Smooth muscle cell (in vitro differentiated cells): ENCODE results near the gene CCDC169. TPM values are rescaled to one million over a fixed set of nuclear protein-coding genes. Genes with fewer than 3 reads are reported as not detected.
"Not testable (repeated sequence)": the region's sequence is repeated elsewhere in the genome, so short reads cannot be mapped to it uniquely, and the experiment has no call there.

Experiments used
- DNase-seq: peaks from one replicate; lab custom pipeline; 2025; ENCODE audit not compliant: unreplicated experiment; lab: John Stamatoyannopoulos, UW
- H2AFZ ChIP-seq: fragments of 200-600 bp; sonication (generic); 2 replicates; pipeline ENCODE4 v1.6.0; 2016; ENCODE audit warnings: antibody characterized with exemption, low read depth, mild to moderate bottlenecking
- H3F3A ChIP-seq: fragments of 200-600 bp; sonication (generic); 2 replicates; pipeline ENCODE4 v1.6.0; 2017; ENCODE audit warnings: antibody characterized with exemption, low read depth
- H3K27ac ChIP-seq: fragments of 200-600 bp; sonication (generic); 2 replicates; pipeline ENCODE4 v1.5.1; 2016; ENCODE audit warnings: low read depth, mild to moderate bottlenecking
- H3K27me3 ChIP-seq: fragments of 200-600 bp; sonication (generic); 2 replicates; pipeline ENCODE4 v1.6.1; 2016; ENCODE audit warnings: low read depth, mild to moderate bottlenecking
- H3K36me3 ChIP-seq: fragments of 200-600 bp; sonication (generic); 2 replicates; pipeline ENCODE4 v1.5.1; 2016; ENCODE audit warnings: low read depth
- H3K4me1 ChIP-seq: fragments of 200-600 bp; sonication (generic); 2 replicates; pipeline ENCODE4 v1.5.1; 2016; ENCODE audit warnings: low read depth
- H3K4me2 ChIP-seq: fragments of 200-600 bp; sonication (generic); 2 replicates; pipeline ENCODE4 v1.6.0; 2016; ENCODE audit warnings: mild to moderate bottlenecking
- H3K4me3 ChIP-seq: fragments of 200-600 bp; sonication (generic); 2 replicates; pipeline ENCODE4 v1.5.1; 2016; ENCODE audit warnings: mild to moderate bottlenecking
- H3K79me2 ChIP-seq: fragments of 200-600 bp; sonication (generic); 2 replicates; pipeline ENCODE4 v1.6.0; 2016; ENCODE audit warnings: low read depth, mild to moderate bottlenecking
- H3K9ac ChIP-seq: fragments of 200-600 bp; sonication (generic); 2 replicates; pipeline ENCODE4 v1.6.0; 2016; ENCODE audit warnings: low read depth
- H3K9me3 ChIP-seq: fragments of 200-600 bp; sonication (generic); replicated peaks from 2 replicates; pipeline ENCODE4 v1.5.1; 2016; ENCODE audit warnings: low read depth
- H4K20me1 ChIP-seq: fragments of 200-600 bp; sonication (generic); 2 replicates; pipeline ENCODE4 v1.6.0; 2016; ENCODE audit warnings: low read depth
- WGBS: methylation state at CpG from one replicate; pipeline ENCODE4 v1.1.7; 2016; ENCODE audit warnings: low lambda C conversion rate; 5-methylcytosine and 5-hydroxymethylcytosine counted together
- polyA plus RNA-seq: library from polyadenylated mRNA; unstranded; fragments of >200 nt; fragmentation: Nextera tagmentation; extraction: Ambion mirVana; gene quantifications from 2 replicates; pipeline ENCODE4 v1.2.1, GENCODE V29; 2016
- total RNA-seq: library from RNA; depleted of rRNA; stranded (reverse); fragments of >200 nt; gene quantifications from 2 replicates; pipeline ENCODE4 v1.2.3, GENCODE V29; 2014
- TF ChIP-seq, protein P1 (sequence below): fragments of 200-600 bp; sonication (generic); IDR thresholded peaks from 2 replicates; pipeline ENCODE4 v1.5.1; 2017; ENCODE audit warnings: borderline replicate concordance, mild to moderate bottlenecking, antibody characterized with exemption; ENCODE audit not compliant: insufficient read depth, poor library complexity, severe bottlenecking

CCDC169 gene
- total and polyA plus RNA-seq, 2 experiments from 2014 or later = 1.1 to 1.5 TPM

DNA sequence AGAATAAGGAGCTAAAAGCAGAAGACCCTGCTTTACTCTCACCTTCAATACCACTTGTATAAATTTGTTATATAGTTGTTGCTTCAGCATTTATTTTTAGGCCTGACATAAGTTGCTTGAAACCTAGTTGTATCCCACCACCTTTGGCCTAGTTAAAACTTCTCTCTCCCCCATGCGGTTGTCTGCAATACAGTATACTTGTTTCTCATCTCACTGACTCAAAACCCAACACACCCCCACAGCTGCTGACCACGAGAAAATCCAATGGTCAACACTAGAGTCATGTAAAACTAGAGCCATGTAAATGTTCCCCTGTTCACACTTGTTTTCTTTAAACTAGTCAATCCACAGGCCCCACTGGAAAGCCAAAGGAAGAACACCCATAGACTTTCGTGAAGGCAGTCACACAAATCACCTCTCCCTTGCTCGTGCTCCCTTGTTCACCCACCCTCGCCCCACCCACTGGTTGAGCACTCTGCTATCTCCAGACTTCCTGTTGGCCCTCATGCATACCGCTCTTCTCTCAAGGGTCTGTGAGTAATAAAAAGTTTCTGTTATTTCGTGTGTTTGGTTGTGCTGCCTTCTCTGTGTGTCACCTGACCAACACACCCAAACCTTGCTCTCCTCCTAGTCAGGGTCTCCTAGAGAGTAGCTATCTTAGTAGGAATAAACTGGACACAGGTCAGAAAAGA is 12.9 kb upstream of the CCDC169 start:
- no peak overlapping the region for H3K4me2 ChIP-seq
- H3K36me3 ChIP-seq = peaks cover 11% of the 10 kb centered on the region
- H4K20me1 ChIP-seq = peaks cover 13% of the 10 kb centered on the region
- H2AFZ ChIP-seq = no peak overlapping the region
- H3K9ac ChIP-seq = no peak overlapping the region
- H3K27me3 ChIP-seq = no peaks in the 10 kb centered on the region
- 72% methylated on average over 7 of the region's 7 CpGs for WGBS
- H3F3A ChIP-seq = no peaks in the 10 kb centered on the region
- DNase-seq = no peak
- no peaks in the 10 kb centered on the region for H3K4me1 ChIP-seq
- TF ChIP-seq, protein P1, sequence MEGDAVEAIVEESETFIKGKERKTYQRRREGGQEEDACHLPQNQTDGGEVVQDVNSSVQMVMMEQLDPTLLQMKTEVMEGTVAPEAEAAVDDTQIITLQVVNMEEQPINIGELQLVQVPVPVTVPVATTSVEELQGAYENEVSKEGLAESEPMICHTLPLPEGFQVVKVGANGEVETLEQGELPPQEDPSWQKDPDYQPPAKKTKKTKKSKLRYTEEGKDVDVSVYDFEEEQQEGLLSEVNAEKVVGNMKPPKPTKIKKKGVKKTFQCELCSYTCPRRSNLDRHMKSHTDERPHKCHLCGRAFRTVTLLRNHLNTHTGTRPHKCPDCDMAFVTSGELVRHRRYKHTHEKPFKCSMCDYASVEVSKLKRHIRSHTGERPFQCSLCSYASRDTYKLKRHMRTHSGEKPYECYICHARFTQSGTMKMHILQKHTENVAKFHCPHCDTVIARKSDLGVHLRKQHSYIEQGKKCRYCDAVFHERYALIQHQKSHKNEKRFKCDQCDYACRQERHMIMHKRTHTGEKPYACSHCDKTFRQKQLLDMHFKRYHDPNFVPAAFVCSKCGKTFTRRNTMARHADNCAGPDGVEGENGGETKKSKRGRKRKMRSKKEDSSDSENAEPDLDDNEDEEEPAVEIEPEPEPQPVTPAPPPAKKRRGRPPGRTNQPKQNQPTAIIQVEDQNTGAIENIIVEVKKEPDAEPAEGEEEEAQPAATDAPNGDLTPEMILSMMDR = no peak
- H3K79me2 ChIP-seq = peaks cover 7% of the 10 kb centered on the region
- peak overlapping the region; percentile 31 for H3K27ac ChIP-seq
- H3K4me3 ChIP-seq = no peak overlapping the region
- no peaks in the 10 kb centered on the region for H3K9me3 ChIP-seq

DNA sequence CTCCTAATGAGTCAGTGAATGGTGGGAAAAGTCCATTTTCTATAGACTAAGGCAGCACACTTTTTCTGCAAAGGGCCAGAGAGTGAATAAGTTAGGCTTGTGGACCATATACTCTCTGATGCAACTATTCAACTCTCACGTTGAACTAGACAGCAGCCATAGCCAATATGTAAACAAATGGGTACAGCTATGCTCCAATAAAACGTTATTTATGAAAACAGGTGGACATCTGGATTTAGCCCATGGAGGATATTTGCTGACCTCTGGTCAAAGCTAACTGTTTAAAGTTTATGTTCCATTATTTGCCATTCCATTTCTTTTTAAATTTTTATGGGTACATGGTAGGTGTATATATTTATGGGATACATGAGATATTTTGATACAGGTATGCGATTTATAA is 4.7 kb upstream of the CCDC169 start:
- H3K36me3 ChIP-seq = peaks cover 7% of the 10 kb centered on the region
- peaks cover 7% of the 10 kb centered on the region for H3K4me1 ChIP-seq
- peaks cover 6% of the 10 kb centered on the region for H3F3A ChIP-seq
- H3K79me2 ChIP-seq = no peaks in the 10 kb centered on the region
- H3K27me3 ChIP-seq = no peaks in the 10 kb centered on the region
- TF ChIP-seq, protein P1 = no peak
- H3K9ac ChIP-seq = no peak overlapping the region
- WGBS = 88% methylated on average over 3 of the region's 3 CpGs
- DNase-seq = no peak
- H4K20me1 ChIP-seq = no peaks in the 10 kb centered on the region
- H3K9me3 ChIP-seq = no peaks in the 10 kb centered on the region
- H2AFZ ChIP-seq = no peak overlapping the region
- H3K4me3 ChIP-seq = no peak overlapping the region
- no peak overlapping the region for H3K27ac ChIP-seq
- no peak overlapping the region for H3K4me2 ChIP-seq

DNA sequence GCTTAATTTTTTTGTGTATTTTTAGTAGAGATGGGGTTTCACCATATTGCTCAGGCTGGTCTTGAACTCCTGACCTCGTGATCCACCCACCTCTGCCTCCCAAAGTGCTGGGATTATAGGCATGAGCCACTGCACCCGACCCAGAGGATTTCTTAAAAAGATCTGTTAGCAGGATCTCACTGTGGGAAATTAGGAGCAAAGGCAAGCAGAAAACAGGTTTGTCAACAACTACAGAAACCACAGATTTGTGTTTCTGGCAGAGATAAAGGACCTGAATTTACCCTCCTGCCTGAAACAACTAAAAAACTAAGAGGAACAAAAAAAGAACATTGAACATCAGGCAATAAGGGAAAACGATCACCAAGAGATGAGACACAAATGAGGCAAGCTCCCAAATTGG is 1.9 kb upstream of the CCDC169 start:
- not testable (repeated sequence) for H3K27me3 ChIP-seq, H3K9ac ChIP-seq, H2AFZ ChIP-seq, H3K4me1 ChIP-seq, H3K9me3 ChIP-seq, H3F3A ChIP-seq, DNase-seq, H3K79me2 ChIP-seq, H4K20me1 ChIP-seq, H3K4me2 ChIP-seq, H3K36me3 ChIP-seq, H3K4me3 ChIP-seq
- peak overlapping the region; percentile 15 for H3K27ac ChIP-seq
- 43% methylated on average over 3 of the region's 3 CpGs for WGBS

DNA sequence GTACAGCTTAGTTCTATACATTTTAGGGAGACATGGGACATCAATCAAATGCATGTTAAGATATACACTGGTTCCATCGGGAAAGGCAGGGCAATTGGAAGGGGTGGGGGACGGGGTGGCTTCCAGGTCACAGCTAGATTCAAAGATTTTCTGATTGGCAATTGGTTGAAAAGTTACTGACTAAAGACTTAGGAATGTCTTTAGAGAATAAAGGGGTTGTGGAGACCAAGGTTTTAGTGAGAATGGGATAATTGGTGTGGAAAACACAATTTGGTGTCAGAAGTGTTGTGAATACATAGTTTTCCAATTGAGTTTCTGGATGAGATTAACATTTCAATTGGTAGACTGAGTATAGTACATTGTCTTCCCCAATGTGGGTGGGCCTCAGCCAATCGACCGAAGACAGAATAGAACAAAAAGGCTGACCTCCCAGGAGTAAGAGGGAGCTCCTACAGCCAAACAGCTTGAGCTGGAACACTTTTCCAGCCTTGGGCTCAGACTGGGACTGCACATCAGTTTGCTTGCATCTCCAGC is 988 bp upstream of the CCDC169 start:
- TF ChIP-seq, protein P1 = no peak
- Histone ChIP-seq H3K27ac (no peak overlapping the region), H2AFZ (no peak overlapping the region), H3K27me3 (no peaks in the 10 kb centered on the region), H3K4me1 (peaks cover 7% of the 10 kb centered on the region), H3K4me3 (peak overlapping the region; percentile 65), H3K9me3 (no peaks in the 10 kb centered on the region), H4K20me1 (no peaks in the 10 kb centered on the region), H3K9ac (no peak overlapping the region), H3K79me2 (no peaks in the 10 kb centered on the region), H3K36me3 (no peaks in the 10 kb centered on the region), H3F3A (no peaks in the 10 kb centered on the region), H3K4me2 (peak overlapping the region; percentile 89)
- WGBS = 18% methylated on average over 4 of the region's 4 CpGs
- DNase-seq = no peak
